Calu3 (cell line): ENCODE results near the gene CACNA1C. TPM values are rescaled to one million over a fixed set of nuclear protein-coding genes. Genes with fewer than 3 reads are reported as not detected.

Experiments
- BruUV-seq: library from RNA; stranded (reverse); fragments of 400-500 nt; replicated peaks from 2 replicates; lab custom pipeline; 2021; lab: Mats Ljungman, UMichigan
- CTCF ChIA-PET: fragments of 300-600 bp; sonication (Branson Sonifier 250); formaldehyde crosslinking; loops from one replicate; lab custom pipeline; 2022; ENCODE audit warnings: antibody characterized with exemption; lab: Charles Lee
- DNase-seq: peaks from one replicate; pipeline ENCODE4 v3.0.0; 2022
- H3K27ac Mint-ChIP-seq: one replicate; pipeline ENCODE4 v1.8.0; 2022; ENCODE audit warnings: mixed read lengths; ENCODE audit not compliant: unreplicated experiment
- H3K27me3 Mint-ChIP-seq: one replicate; pipeline ENCODE4 v1.8.0; 2022; ENCODE audit warnings: mixed read lengths; ENCODE audit not compliant: unreplicated experiment
- H3K36me3 Mint-ChIP-seq: one replicate; pipeline ENCODE4 v1.8.0; 2022; ENCODE audit warnings: mild to moderate bottlenecking, moderate library complexity, mixed read lengths; ENCODE audit not compliant: insufficient read depth, unreplicated experiment
- H3K4me1 Mint-ChIP-seq: one replicate; pipeline ENCODE4 v1.8.0; 2022; ENCODE audit warnings: mild to moderate bottlenecking, low read depth, mixed read lengths; ENCODE audit not compliant: unreplicated experiment
- H3K4me3 Mint-ChIP-seq: one replicate; pipeline ENCODE4 v1.8.0; 2022; ENCODE audit warnings: mild to moderate bottlenecking, low read depth, moderate library complexity, mixed read lengths; ENCODE audit not compliant: unreplicated experiment
- H3K9me3 Mint-ChIP-seq: one replicate; pipeline ENCODE4 v1.8.0; 2022; ENCODE audit warnings: low read depth, mixed read lengths; ENCODE audit not compliant: unreplicated experiment
- intact Hi-C: fragments of 100-400 bp; cut with micrococcal nuclease; formaldehyde crosslinking; loops from one replicate; pipeline ENCODE4 v1.10.0; 2022; ENCODE audit not compliant: unreplicated experiment
- total RNA-seq: library from RNA; stranded (reverse); gene quantifications from 2 replicates; pipeline ENCODE4 v1.2.3, GENCODE V29; 2022
- TF ChIP-seq, protein P1 (sequence below): fragments of 200-600 bp; IDR thresholded peaks from one replicate; pipeline ENCODE4 v1.8.0; 2022; ENCODE audit warnings: antibody characterized with exemption; ENCODE audit not compliant: unreplicated experiment

CACNA1C gene
- total RNA-seq, 1 experiment from 2014 or later = not detected

DNA sequence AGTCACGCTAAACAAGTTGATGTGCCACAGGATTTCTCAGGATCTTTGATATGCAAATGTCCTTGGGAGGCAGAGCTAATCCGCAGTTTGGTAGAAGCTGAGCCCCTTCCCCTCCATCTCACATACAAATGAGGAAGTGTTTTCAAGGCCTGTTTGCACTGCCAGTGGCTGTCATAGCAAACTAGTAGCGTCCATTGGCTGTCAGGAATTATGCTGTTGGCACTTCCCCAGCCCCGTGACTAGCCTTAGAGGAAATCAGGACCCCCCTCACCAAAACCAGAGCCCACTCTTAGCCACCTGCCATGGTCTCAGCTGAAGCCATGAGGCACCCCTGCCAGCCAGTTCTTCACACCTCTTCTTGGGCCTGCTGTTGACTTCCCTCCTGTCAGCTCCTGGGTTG is 253.9 kb downstream of the CACNA1C start:
- CTCF ChIA-PET = no interaction called here
- BruUV-seq = no TSS peak
- no peak overlapping the region for H3K27ac Mint-ChIP-seq
- intact Hi-C loops = no loop called here
- peaks cover 50% of the 10 kb centered on the region for H3K27me3 Mint-ChIP-seq
- TF ChIP-seq, protein P1, sequence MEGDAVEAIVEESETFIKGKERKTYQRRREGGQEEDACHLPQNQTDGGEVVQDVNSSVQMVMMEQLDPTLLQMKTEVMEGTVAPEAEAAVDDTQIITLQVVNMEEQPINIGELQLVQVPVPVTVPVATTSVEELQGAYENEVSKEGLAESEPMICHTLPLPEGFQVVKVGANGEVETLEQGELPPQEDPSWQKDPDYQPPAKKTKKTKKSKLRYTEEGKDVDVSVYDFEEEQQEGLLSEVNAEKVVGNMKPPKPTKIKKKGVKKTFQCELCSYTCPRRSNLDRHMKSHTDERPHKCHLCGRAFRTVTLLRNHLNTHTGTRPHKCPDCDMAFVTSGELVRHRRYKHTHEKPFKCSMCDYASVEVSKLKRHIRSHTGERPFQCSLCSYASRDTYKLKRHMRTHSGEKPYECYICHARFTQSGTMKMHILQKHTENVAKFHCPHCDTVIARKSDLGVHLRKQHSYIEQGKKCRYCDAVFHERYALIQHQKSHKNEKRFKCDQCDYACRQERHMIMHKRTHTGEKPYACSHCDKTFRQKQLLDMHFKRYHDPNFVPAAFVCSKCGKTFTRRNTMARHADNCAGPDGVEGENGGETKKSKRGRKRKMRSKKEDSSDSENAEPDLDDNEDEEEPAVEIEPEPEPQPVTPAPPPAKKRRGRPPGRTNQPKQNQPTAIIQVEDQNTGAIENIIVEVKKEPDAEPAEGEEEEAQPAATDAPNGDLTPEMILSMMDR = no peak
- H3K4me3 Mint-ChIP-seq = no peak overlapping the region
- no peaks in the 10 kb centered on the region for H3K9me3 Mint-ChIP-seq
- H3K4me1 Mint-ChIP-seq = no peaks in the 10 kb centered on the region
- no peak for DNase-seq
- no peaks in the 10 kb centered on the region for H3K36me3 Mint-ChIP-seq

DNA sequence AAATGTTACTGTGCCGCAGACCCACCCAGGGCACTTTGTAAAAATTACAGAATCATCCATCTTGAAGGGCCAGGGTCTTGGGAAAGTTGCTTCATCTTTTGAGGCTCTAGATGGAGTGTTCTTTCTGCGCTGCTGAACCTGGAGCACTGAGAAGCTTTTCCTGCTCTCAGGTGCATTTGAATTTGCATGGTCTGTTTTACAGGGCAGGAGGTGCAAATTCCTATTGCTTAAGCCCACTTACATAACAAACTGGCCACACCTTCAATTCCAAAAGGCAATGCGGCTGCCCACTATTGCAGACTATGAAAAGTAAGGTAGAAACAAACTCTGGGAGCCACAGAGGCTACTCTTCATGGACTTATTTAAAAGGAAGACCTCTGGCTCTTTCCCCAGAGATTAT is 254.8 kb downstream of the CACNA1C start:
- Mint-ChIP-seq H3K36me3 (no peaks in the 10 kb centered on the region), H3K4me3 (no peak overlapping the region), H3K27ac (no peak overlapping the region), H3K27me3 (peaks cover 50% of the 10 kb centered on the region), H3K9me3 (no peaks in the 10 kb centered on the region), H3K4me1 (no peaks in the 10 kb centered on the region)
- TF ChIP-seq, protein P1 = no peak
- DNase-seq = no peak
- CTCF ChIA-PET = no interaction called here
- intact Hi-C loops = no loop called here
- BruUV-seq = no TSS peak

GRCh38 chr12:2309647-2310046 is 256.9 kb downstream of the CACNA1C start:
- no peak overlapping the region for H3K27ac Mint-ChIP-seq
- H3K36me3 Mint-ChIP-seq = no peaks in the 10 kb centered on the region
- H3K9me3 Mint-ChIP-seq = no peaks in the 10 kb centered on the region
- intact Hi-C loops = no loop called here
- TF ChIP-seq, protein P1 = no peak
- no peak overlapping the region for H3K4me3 Mint-ChIP-seq
- BruUV-seq = no TSS peak
- H3K27me3 Mint-ChIP-seq = peaks cover 39% of the 10 kb centered on the region
- H3K4me1 Mint-ChIP-seq = no peaks in the 10 kb centered on the region
- CTCF ChIA-PET = interaction anchor here (1.3 kb wide), 1 partner anchor 14 kb away, joined by 4 read pairs; no protein-coding TSS in a partner anchor
- DNase-seq = no peak

GRCh38 chr12:2311020-2311778 is 258.4 kb downstream of the CACNA1C start:
- no peaks in the 10 kb centered on the region for H3K4me1 Mint-ChIP-seq
- no peak for DNase-seq
- CTCF ChIA-PET = no interaction called here
- no peaks in the 10 kb centered on the region for H3K9me3 Mint-ChIP-seq
- no peak overlapping the region for H3K27ac Mint-ChIP-seq
- no peak overlapping the region for H3K4me3 Mint-ChIP-seq
- peaks cover 24% of the 10 kb centered on the region for H3K27me3 Mint-ChIP-seq
- no TSS peak for BruUV-seq
- intact Hi-C loops = no loop called here
- no peaks in the 10 kb centered on the region for H3K36me3 Mint-ChIP-seq
- TF ChIP-seq, protein P1 = no peak
